ENCODE measurements around the gene SLBP.

Gene SLBP

GRCh38 chr4:1741208-1741607, 29.1 kb upstream of the SLBP start:
- Histone ChIP-seq H2AK5ac (ENCODE audit: low read length) (no peak overlapping the region), H3K4me1 (ENCODE audit: control insufficient read depth in 1 of 2, insufficient read depth in 2 of 2, low read length in 2 of 2) (no peaks in the 10 kb centered on the region), H4K91ac (ENCODE audit: low read depth, low read length) (no peak overlapping the region), H2BK5ac (ENCODE audit: low read depth, low read length, poor library complexity) (no peak overlapping the region), H3K23ac (ENCODE audit: low read length) (no peak overlapping the region), H3K4ac (ENCODE audit: low read depth, low read length) (no peak overlapping the region), H3K4me3 (ENCODE audit: low read depth, low read length) (no peak overlapping the region), H3K9me3 (ENCODE audit: insufficient read depth, low read depth, low read length) (peaks cover 25% of the 10 kb centered on the region), H4K8ac (ENCODE audit: low read depth, low read length) (no peak overlapping the region), H3K27ac (ENCODE audit: low read depth, low read length) (no peak overlapping the region), H3K4me2 (ENCODE audit: low read length) (no peak overlapping the region), H4K12ac (ENCODE audit: low read depth, low read length) (no peak overlapping the region), H3K79me1 (ENCODE audit: low read length) (no peaks in the 10 kb centered on the region), H3K14ac (ENCODE audit: low read length) (no peak overlapping the region), H3K9ac (ENCODE audit: low read length) (no peak overlapping the region), H2BK12ac (ENCODE audit: low read length) (no peak overlapping the region), H3K79me2 (ENCODE audit: control insufficient read depth, insufficient read depth, low read length, poor library complexity) (no peaks in the 10 kb centered on the region), H3K36me3 (ENCODE audit: control insufficient read depth in 1 of 2, insufficient read depth in 2 of 2, low read length in 2 of 2) (peaks cover 71 to 77% of the 10 kb centered on the region in 2 experiments), H2AFZ (ENCODE audit: insufficient read depth, low read length, poor library complexity) (no peak overlapping the region), H3K27me3 (ENCODE audit: insufficient read depth, low read length) (no peaks in the 10 kb centered on the region), H2BK120ac (ENCODE audit: insufficient read depth, low read length, poor library complexity) (no peak overlapping the region), H3K18ac (ENCODE audit: low read length) (no peak overlapping the region)
- no CpG with 5 or more reads among the region's 17 CpGs for WGBS (ENCODE audit: extremely low coverage, insufficient coverage, insufficient read length)
- no peak for DNase-seq

- H3K79me2 ChIP-seq (ENCODE audit: control insufficient read depth, insufficient read depth, low read length, poor library complexity): no peaks in the 10 kb centered on the region
- no peak overlapping the region for H2BK120ac ChIP-seq (ENCODE audit: insufficient read depth, low read length, poor library complexity)
- no peak for DNase-seq
- H3K14ac ChIP-seq (ENCODE audit: low read length): no peak overlapping the region
- H3K27me3 ChIP-seq (ENCODE audit: insufficient read depth, low read length): no peaks in the 10 kb centered on the region
- no peak overlapping the region for H2AK5ac ChIP-seq (ENCODE audit: low read length)
- no peak overlapping the region for H3K18ac ChIP-seq (ENCODE audit: low read length)
- H2BK5ac ChIP-seq (ENCODE audit: low read depth, low read length, poor library complexity): no peak overlapping the region
- H3K4me2 ChIP-seq (ENCODE audit: low read length): no peak overlapping the region
- no peaks in the 10 kb centered on the region for H3K79me1 ChIP-seq (ENCODE audit: low read length)
- no peak overlapping the region for H3K9ac ChIP-seq (ENCODE audit: low read length)
- H3K4me1 ChIP-seq (ENCODE audit: control insufficient read depth in 1 of 2, insufficient read depth in 2 of 2, low read length in 2 of 2): no peaks in the 10 kb centered on the region
- no peak overlapping the region for H3K4me3 ChIP-seq (ENCODE audit: low read depth, low read length)
- no CpG with 5 or more reads among the region's 22 CpGs for WGBS (ENCODE audit: extremely low coverage, insufficient coverage, insufficient read length)
- H3K36me3 ChIP-seq (ENCODE audit: control insufficient read depth in 1 of 2, insufficient read depth in 2 of 2, low read length in 2 of 2): peaks cover 81 to 86% of the 10 kb centered on the region in 2 experiments
- no peak overlapping the region for H3K23ac ChIP-seq (ENCODE audit: low read length)
- no peak overlapping the region for H2AFZ ChIP-seq (ENCODE audit: insufficient read depth, low read length, poor library complexity)
- no peak overlapping the region for H3K4ac ChIP-seq (ENCODE audit: low read depth, low read length)
- no peak overlapping the region for H4K91ac ChIP-seq (ENCODE audit: low read depth, low read length)
- no peak overlapping the region for H2BK12ac ChIP-seq (ENCODE audit: low read length)
- H3K27ac ChIP-seq (ENCODE audit: low read depth, low read length): no peak overlapping the region
- H4K12ac ChIP-seq (ENCODE audit: low read depth, low read length): no peak overlapping the region
- peaks cover 25% of the 10 kb centered on the region for H3K9me3 ChIP-seq (ENCODE audit: insufficient read depth, low read depth, low read length)
- H4K8ac ChIP-seq (ENCODE audit: low read depth, low read length): no peak overlapping the region
Measured at GRCh38 chr4:1740021-1740545, 28.0 kb upstream of the SLBP start.

- H4K8ac ChIP-seq (ENCODE audit: low read depth, low read length): no peak overlapping the region
- no peak overlapping the region for H3K27ac ChIP-seq (ENCODE audit: low read depth, low read length)
Measured at GRCh38 chr4:1739358-1739757, 27.2 kb upstream of the SLBP start.

DNA sequence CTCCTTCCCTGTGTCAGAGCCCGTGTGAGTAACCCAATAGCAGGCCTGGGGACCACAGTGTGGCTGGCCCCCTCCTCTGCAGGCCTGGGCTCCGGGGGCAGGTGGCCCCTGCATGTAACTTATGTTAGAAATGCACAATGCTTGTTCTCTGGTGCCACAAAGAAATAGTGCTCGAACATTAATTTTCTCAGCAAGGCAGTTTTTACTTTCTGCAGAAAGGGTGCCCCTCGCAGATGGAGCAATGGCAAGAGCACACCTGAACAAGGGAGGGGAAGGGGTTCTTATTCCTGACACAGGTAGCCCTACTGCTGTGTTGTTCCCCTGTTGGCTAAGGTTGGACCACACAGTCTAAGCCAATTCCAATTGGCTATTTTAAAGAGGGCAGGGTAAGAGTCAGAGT, 26.3 kb upstream of the SLBP start:
- H4K12ac ChIP-seq (ENCODE audit: low read depth, low read length): no peak overlapping the region
- no peak overlapping the region for H2BK5ac ChIP-seq (ENCODE audit: low read depth, low read length, poor library complexity)
- H3K27me3 ChIP-seq (ENCODE audit: insufficient read depth, low read length): no peaks in the 10 kb centered on the region
- no peak overlapping the region for H2BK120ac ChIP-seq (ENCODE audit: insufficient read depth, low read length, poor library complexity)
- no peak overlapping the region for H3K4ac ChIP-seq (ENCODE audit: low read depth, low read length)
- H2AK5ac ChIP-seq (ENCODE audit: low read length): no peak overlapping the region
- peaks cover 25% of the 10 kb centered on the region for H3K9me3 ChIP-seq (ENCODE audit: insufficient read depth, low read depth, low read length)
- H3K23ac ChIP-seq (ENCODE audit: low read length): no peak overlapping the region
- no peak overlapping the region for H2AFZ ChIP-seq (ENCODE audit: insufficient read depth, low read length, poor library complexity)
- no peaks in the 10 kb centered on the region for H3K4me1 ChIP-seq (ENCODE audit: control insufficient read depth in 1 of 2, insufficient read depth in 2 of 2, low read length in 2 of 2)
- H3K14ac ChIP-seq (ENCODE audit: low read length): no peak overlapping the region
- no peak overlapping the region for H4K91ac ChIP-seq (ENCODE audit: low read depth, low read length)
- no peak overlapping the region for H3K18ac ChIP-seq (ENCODE audit: low read length)
- no peak overlapping the region for H3K4me2 ChIP-seq (ENCODE audit: low read length)
- no peak overlapping the region for H3K9ac ChIP-seq (ENCODE audit: low read length)
- H3K79me1 ChIP-seq (ENCODE audit: low read length): no peaks in the 10 kb centered on the region
- WGBS (ENCODE audit: extremely low coverage, insufficient coverage, insufficient read length): no CpG with 5 or more reads among the region's 4 CpGs
- no peaks in the 10 kb centered on the region for H3K79me2 ChIP-seq (ENCODE audit: control insufficient read depth, insufficient read depth, low read length, poor library complexity)
- H4K8ac ChIP-seq (ENCODE audit: low read depth, low read length): no peak overlapping the region
- H3K36me3 ChIP-seq (ENCODE audit: control insufficient read depth in 1 of 2, insufficient read depth in 2 of 2, low read length in 2 of 2): peaks cover 76 to 82% of the 10 kb centered on the region in 2 experiments
- H3K27ac ChIP-seq (ENCODE audit: low read depth, low read length): no peak overlapping the region
- no peak overlapping the region for H2BK12ac ChIP-seq (ENCODE audit: low read length)
- no peak overlapping the region for H3K4me3 ChIP-seq (ENCODE audit: low read depth, low read length)
- DNase-seq: no peak

More at GRCh38 chr4:1739358-1739757, 27.2 kb upstream of the SLBP start:
- Histone ChIP-seq H3K18ac (ENCODE audit: low read length) (no peak overlapping the region), H3K79me2 (ENCODE audit: control insufficient read depth, insufficient read depth, low read length, poor library complexity) (no peaks in the 10 kb centered on the region), H3K27me3 (ENCODE audit: insufficient read depth, low read length) (no peaks in the 10 kb centered on the region), H2AK5ac (ENCODE audit: low read length) (no peak overlapping the region), H3K14ac (ENCODE audit: low read length) (no peak overlapping the region), H3K4ac (ENCODE audit: low read depth, low read length) (no peak overlapping the region), H3K9me3 (ENCODE audit: insufficient read depth, low read depth, low read length) (peaks cover 25% of the 10 kb centered on the region), H2BK120ac (ENCODE audit: insufficient read depth, low read length, poor library complexity) (no peak overlapping the region), H3K79me1 (ENCODE audit: low read length) (no peaks in the 10 kb centered on the region), H2BK12ac (ENCODE audit: low read length) (no peak overlapping the region), H3K36me3 (ENCODE audit: control insufficient read depth in 1 of 2, insufficient read depth in 2 of 2, low read length in 2 of 2) (peaks cover 80 to 85% of the 10 kb centered on the region in 2 experiments), H3K4me1 (ENCODE audit: control insufficient read depth in 1 of 2, insufficient read depth in 2 of 2, low read length in 2 of 2) (no peaks in the 10 kb centered on the region), H2AFZ (ENCODE audit: insufficient read depth, low read length, poor library complexity) (no peak overlapping the region), H4K12ac (ENCODE audit: low read depth, low read length) (no peak overlapping the region), H3K4me2 (ENCODE audit: low read length) (no peak overlapping the region), H3K23ac (ENCODE audit: low read length) (no peak overlapping the region), H3K9ac (ENCODE audit: low read length) (no peak overlapping the region), H3K4me3 (ENCODE audit: low read depth, low read length) (no peak overlapping the region), H2BK5ac (ENCODE audit: low read depth, low read length, poor library complexity) (no peak overlapping the region), H4K91ac (ENCODE audit: low read depth, low read length) (no peak overlapping the region)
- DNase-seq: no peak
- WGBS (ENCODE audit: extremely low coverage, insufficient coverage, insufficient read length): no CpG with 5 or more reads among the region's 9 CpGs
